ENCODE measurements around the gene RASGRF2. TPM values are rescaled to one million over a fixed set of nuclear protein-coding genes. Genes with fewer than 3 reads are reported as not detected.

Gene RASGRF2
- total and polyA plus RNA-seq, 2 of the 8 experiments (the other 6 are each of a cell fraction or from before 2014, with no cell fraction given): 2.6 to 29.5 TPM

DNA sequence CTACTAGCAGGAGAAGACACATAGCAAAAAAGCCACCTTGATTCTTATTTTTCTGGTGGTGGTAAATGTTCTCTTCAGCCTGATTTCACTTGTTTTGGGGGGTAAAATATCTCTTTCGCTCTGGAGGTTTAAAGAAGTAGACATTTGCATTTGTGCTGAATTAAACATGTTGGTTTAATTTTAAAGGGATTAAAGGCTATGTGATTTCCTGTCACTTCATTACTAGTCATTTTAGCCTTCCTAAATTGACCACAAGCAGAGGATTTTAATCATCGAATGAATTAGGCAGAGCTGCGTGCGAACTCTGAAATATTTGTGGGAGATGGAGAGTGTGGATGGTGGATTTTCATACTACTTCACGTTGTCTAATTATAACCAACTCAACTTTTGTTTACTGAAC is 4.8 kb downstream of the RASGRF2 start:
- Histone ChIP-seq H3K18ac (ENCODE audit: extremely low read depth, low read length) (no peak overlapping the region), H2BK20ac (ENCODE audit: low read length) (no peak overlapping the region), H4K8ac (ENCODE audit: extremely low read depth, insufficient read depth, low read length) (no peak overlapping the region), H4K5ac (ENCODE audit: insufficient read length, low read depth, low read length) (no peak overlapping the region), H3K9me3 (ENCODE audit: insufficient read depth in 2 of 2, low read depth in 1 of 2, low read length in 1 of 2) (no peaks in the 10 kb centered on the region), H3K4me2 (ENCODE audit: insufficient read depth in 1 of 2, low read depth in 2 of 2, low read length in 2 of 2) (peak overlapping the region; percentile 8 to 28; a peak in 2 of 4 replicates), H3K56ac (replicated peaks; ENCODE audit: insufficient read length, low read depth, low read length) (no peak overlapping the region), H3K4me3 (ENCODE audit: extremely low read depth in 1 of 4, insufficient read depth in 2 of 4, low read depth in 3 of 4, low read length in 4 of 4) (no peak overlapping the region), H3K27me3 (replicated peaks in 1 of 4; ENCODE audit: control insufficient read depth in 3 of 4, extremely low read depth in 1 of 4, insufficient read depth in 3 of 4, low read length in 3 of 4) (peaks cover 3 to 18% (median 16%) of the 10 kb centered on the region in 4 experiments; a peak in 6 of 7 replicates), H4K20me1 (replicated peaks in 1 of 2; ENCODE audit: control insufficient read depth in 1 of 2, insufficient read depth in 2 of 2, low read length in 2 of 2) (peaks cover 0 to under 1% of the 10 kb centered on the region in 2 experiments), H2BK12ac (ENCODE audit: low read depth, low read length) (no peak overlapping the region), H2BK120ac (replicated peaks; ENCODE audit: low read depth, low read length) (no peak overlapping the region), H3K23me2 (ENCODE audit: low read depth, low read length) (peaks cover 10% of the 10 kb centered on the region), H3K36me3 (ENCODE audit: control insufficient read depth in 2 of 4, insufficient read depth in 4 of 4, low read length in 3 of 4) (no peaks in the 10 kb centered on the region), H3K14ac (ENCODE audit: insufficient read length) (no peak overlapping the region), H2BK15ac (ENCODE audit: low read length) (no peak overlapping the region), H2AK5ac (ENCODE audit: low read depth, low read length) (no peak overlapping the region), H3K27ac (ENCODE audit: low read depth, low read length) (no peak overlapping the region), H3K79me1 (ENCODE audit: low read depth, low read length) (no peaks in the 10 kb centered on the region; the same call in 1 of the 2 replicates), H3K4me1 (replicated peaks in 1 of 4; ENCODE audit: control insufficient read depth in 3 of 4, insufficient read depth in 4 of 4, low read length in 3 of 4) (peaks cover 5 to 13% (median 7%) of the 10 kb centered on the region in 4 experiments), H4K91ac (replicated peaks; ENCODE audit: insufficient read length, low read length) (no peak overlapping the region), H2AFZ (ENCODE audit: low read length) (no peak overlapping the region), H3K23ac (ENCODE audit: insufficient read length) (no peak overlapping the region), H3K9ac (replicated peaks in 1 of 4; ENCODE audit: extremely low read depth in 1 of 4, low read depth in 3 of 4, low read length in 3 of 4) (no peak overlapping the region), H2BK5ac (ENCODE audit: low read depth, low read length) (no peak overlapping the region), H3K4ac (replicated peaks; ENCODE audit: insufficient read length, low read depth, low read length) (no peak overlapping the region), H3K79me2 (ENCODE audit: control insufficient read depth in 1 of 2, insufficient read depth in 2 of 2, low read length in 2 of 2) (peaks cover 0 to 34% of the 10 kb centered on the region in 2 experiments; a peak in 3 of 4 replicates)
- FAIRE-seq: peak; percentile 24
- ChIA-PET POLR2A (ENCODE audit: partially characterized antibody) (no interaction called here), CTCF (ENCODE audit: partially characterized antibody) (no interaction called here)
- TF ChIP-seq MAFK (IDR thresholded peaks at IDR 0.05; ENCODE audit: low read depth, low read length): no peak
- TF ChIP-seq CBX5 (IDR thresholded peaks at IDR 0.05; ENCODE audit: low read depth, low read length): no peak
- no peak for TF ChIP-seq JUND (IDR thresholded peaks at IDR 0.05; ENCODE audit: low read length)
- TF ChIP-seq RAD21 (IDR thresholded peaks at IDR 0.05 in 1 of 2, conservative IDR thresholded peaks at IDR 0.05 in 1 of 2; ENCODE audit: low read depth in 2 of 2, low read length in 2 of 2): no peak
- no peak for DNase-seq (ENCODE audit: low read depth in 1 of 2, low spot score in 2 of 2)
- 82% methylated on average over 5 of the region's 5 CpGs; no CpG with 5 or more reads in 1 of the 2 experiments for WGBS, 2 experiments (ENCODE audit: extremely low coverage in 1 of 2, insufficient coverage in 1 of 2, insufficient read length in 1 of 2, insufficient replicate concordance in 2 of 2, low coverage in 1 of 2, low lambda C conversion rate in 2 of 2, missing lambda C conversion rate in 1 of 2)

Data from H1 (cell line).